Endothelial cell (in vitro differentiated cells): ENCODE measurements around the gene SEMA6C. TPM values are rescaled to one million over a fixed set of nuclear protein-coding genes. Genes with fewer than 3 reads are reported as not detected.

ENCODE experiments used
- DNase-seq: peaks from one replicate; pipeline ENCODE4 v3.0.0; 2021; ENCODE audit warnings: low spot score
- H3K27ac Mint-ChIP-seq: one replicate; pipeline ENCODE4 v1.8.0; 2021; ENCODE audit warnings: mixed read lengths, inconsistent platforms; ENCODE audit not compliant: unreplicated experiment
- H3K27me3 Mint-ChIP-seq: one replicate; pipeline ENCODE4 v1.8.0; 2021; ENCODE audit warnings: mild to moderate bottlenecking, moderate library complexity, mixed read lengths, inconsistent platforms; ENCODE audit not compliant: unreplicated experiment
- H3K36me3 Mint-ChIP-seq: one replicate; pipeline ENCODE4 v1.8.0; 2021; ENCODE audit warnings: mild to moderate bottlenecking, low read depth, mixed read lengths, inconsistent platforms; ENCODE audit not compliant: unreplicated experiment
- H3K4me1 Mint-ChIP-seq: one replicate; pipeline ENCODE4 v1.8.0; 2021; ENCODE audit warnings: mild to moderate bottlenecking, mixed read lengths, inconsistent platforms; ENCODE audit not compliant: unreplicated experiment
- H3K4me3 Mint-ChIP-seq: one replicate; pipeline ENCODE4 v1.8.0; 2021; ENCODE audit warnings: mild to moderate bottlenecking, mixed read lengths, inconsistent platforms; ENCODE audit not compliant: unreplicated experiment
- H3K9me3 Mint-ChIP-seq: one replicate; pipeline ENCODE4 v1.8.0; 2021; ENCODE audit warnings: mixed read lengths, inconsistent platforms; ENCODE audit not compliant: unreplicated experiment
- total RNA-seq: library from RNA; stranded (reverse); fragmentation: NEBNext Ultra II Directional; extraction: Animal tissue kit (Norgen Biotek cat#: 25700); gene quantifications from one replicate; pipeline ENCODE4 v1.2.1, GENCODE V29; 2021; ENCODE audit not compliant: unreplicated experiment
- TF ChIP-seq, protein P1 (sequence below): fragments of 200-600 bp; sonication (generic); IDR thresholded peaks from one replicate; pipeline ENCODE4 v1.5.0; 2021; ENCODE audit warnings: antibody characterized with exemption; ENCODE audit not compliant: unreplicated experiment

SEMA6C gene
- total RNA-seq, 1 donor from 2014 or later: 214 TPM

GRCh38 chr1:151131701-151132334 is 14.6 kb downstream of the SEMA6C start:
- peak; percentile 52 for DNase-seq

DNA sequence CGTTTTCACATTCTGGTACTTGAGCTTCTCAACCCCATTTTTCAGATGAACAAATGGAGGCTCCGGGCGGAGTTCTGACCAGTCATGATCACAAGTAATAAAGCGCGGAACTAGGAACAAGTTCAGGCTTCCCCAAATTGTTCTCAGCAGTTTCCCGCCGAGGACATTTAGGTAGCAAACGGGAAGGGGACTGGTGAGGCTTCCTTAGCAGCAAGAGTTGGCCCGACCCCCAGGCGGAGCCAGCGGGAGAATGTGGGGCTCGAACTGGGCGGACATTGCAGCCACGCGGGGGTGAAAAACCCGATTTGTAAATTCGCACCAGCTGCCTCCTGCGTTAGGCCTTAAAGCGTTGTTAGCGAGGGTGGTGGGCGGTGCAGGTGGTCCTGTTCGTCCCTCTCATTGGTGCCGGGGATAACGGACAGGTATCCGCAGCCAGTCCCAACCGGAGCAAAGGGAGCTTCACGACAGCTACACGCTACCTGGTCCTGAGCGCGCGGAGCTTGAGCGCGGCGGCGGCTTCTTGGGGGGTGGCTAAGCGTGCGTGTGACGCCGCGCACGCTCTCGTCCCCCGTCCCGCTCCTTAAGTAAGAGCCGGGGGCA is 15.3 kb downstream of the SEMA6C start:
- H3K27ac Mint-ChIP-seq: peak overlapping the region; percentile 85
- TF ChIP-seq, protein P1, sequence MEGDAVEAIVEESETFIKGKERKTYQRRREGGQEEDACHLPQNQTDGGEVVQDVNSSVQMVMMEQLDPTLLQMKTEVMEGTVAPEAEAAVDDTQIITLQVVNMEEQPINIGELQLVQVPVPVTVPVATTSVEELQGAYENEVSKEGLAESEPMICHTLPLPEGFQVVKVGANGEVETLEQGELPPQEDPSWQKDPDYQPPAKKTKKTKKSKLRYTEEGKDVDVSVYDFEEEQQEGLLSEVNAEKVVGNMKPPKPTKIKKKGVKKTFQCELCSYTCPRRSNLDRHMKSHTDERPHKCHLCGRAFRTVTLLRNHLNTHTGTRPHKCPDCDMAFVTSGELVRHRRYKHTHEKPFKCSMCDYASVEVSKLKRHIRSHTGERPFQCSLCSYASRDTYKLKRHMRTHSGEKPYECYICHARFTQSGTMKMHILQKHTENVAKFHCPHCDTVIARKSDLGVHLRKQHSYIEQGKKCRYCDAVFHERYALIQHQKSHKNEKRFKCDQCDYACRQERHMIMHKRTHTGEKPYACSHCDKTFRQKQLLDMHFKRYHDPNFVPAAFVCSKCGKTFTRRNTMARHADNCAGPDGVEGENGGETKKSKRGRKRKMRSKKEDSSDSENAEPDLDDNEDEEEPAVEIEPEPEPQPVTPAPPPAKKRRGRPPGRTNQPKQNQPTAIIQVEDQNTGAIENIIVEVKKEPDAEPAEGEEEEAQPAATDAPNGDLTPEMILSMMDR: no peak
- DNase-seq: peak; percentile 74
- H3K4me3 Mint-ChIP-seq: peak overlapping the region; percentile 56
- H3K27me3 Mint-ChIP-seq: peaks cover 18% of the 10 kb centered on the region
- peaks cover 21% of the 10 kb centered on the region for H3K4me1 Mint-ChIP-seq
- H3K36me3 Mint-ChIP-seq: peaks cover 20% of the 10 kb centered on the region
- H3K9me3 Mint-ChIP-seq: no peaks in the 10 kb centered on the region

More at GRCh38 chr1:151131701-151132334, 14.6 kb downstream of the SEMA6C start:
- Mint-ChIP-seq H3K9me3 (no peaks in the 10 kb centered on the region), H3K4me1 (peaks cover 21% of the 10 kb centered on the region), H3K36me3 (peaks cover 27% of the 10 kb centered on the region), H3K4me3 (peak overlapping the region; percentile 35), H3K27ac (peak overlapping the region; percentile 85), H3K27me3 (peaks cover 18% of the 10 kb centered on the region)
- TF ChIP-seq, protein P1: no peak

DNA sequence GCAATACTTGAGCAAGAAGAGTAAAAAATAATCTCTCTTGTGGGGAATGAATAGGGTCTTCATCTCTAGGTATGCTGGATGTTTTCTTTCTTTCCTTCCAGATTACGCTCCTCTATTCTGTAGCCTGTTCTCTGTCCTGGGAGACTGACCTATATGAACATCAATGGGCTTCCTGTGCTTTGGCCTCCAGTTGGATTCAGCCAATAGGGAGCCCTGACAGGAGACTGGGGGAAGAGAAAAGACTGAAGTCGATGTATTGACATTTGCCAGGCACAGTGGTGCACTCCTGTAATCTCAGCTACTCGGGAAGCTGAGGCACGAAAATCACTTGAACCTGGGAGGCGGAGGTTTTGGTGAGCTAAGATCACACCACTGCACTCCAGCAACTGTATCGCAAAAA is 17.6 kb downstream of the SEMA6C start:
- Mint-ChIP-seq H3K36me3 (no peaks in the 10 kb centered on the region), H3K27ac (no peak overlapping the region), H3K9me3 (no peaks in the 10 kb centered on the region), H3K27me3 (peaks cover 10% of the 10 kb centered on the region), H3K4me3 (no peak overlapping the region), H3K4me1 (peaks cover 26% of the 10 kb centered on the region)
- no peak for DNase-seq
- TF ChIP-seq, protein P1: no peak

DNA sequence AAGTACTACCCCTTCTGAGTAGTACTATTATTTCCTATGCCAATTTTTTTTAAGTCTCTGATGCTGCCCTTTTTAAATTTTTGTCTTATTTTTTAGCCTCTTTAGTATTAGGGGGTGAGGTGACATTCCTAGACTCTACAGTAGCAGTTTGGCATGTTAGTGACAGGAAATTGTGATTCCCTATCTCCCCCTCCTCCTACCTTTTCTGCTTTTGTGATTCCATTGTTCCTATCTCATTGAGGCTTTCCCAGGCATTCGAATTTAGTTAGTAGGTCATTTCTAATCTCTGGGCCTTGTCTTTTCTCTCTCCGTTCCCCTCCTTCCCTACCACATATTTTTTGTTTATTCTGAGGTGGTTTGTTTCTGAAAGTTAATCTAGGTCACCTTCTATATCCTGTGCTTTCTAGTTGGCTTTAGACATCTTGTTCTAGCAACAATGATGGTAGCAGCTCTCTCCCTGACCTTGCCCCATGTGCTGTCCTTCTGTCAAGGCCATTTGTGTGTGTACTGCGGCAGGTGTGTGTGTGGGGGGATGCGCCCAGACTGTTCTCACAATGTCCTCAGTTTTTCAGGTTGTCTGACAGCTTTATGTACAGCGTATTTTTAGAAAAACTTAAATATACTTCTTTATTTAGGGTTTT is 21.5 kb downstream of the SEMA6C start:
- Mint-ChIP-seq H3K36me3 (no peaks in the 10 kb centered on the region), H3K27ac (peak overlapping the region; percentile 95), H3K9me3 (no peaks in the 10 kb centered on the region), H3K4me1 (peaks cover 15% of the 10 kb centered on the region), H3K27me3 (no peaks in the 10 kb centered on the region), H3K4me3 (peak overlapping the region; percentile 54)
- DNase-seq: no peak
- TF ChIP-seq, protein P1: no peak

DNA sequence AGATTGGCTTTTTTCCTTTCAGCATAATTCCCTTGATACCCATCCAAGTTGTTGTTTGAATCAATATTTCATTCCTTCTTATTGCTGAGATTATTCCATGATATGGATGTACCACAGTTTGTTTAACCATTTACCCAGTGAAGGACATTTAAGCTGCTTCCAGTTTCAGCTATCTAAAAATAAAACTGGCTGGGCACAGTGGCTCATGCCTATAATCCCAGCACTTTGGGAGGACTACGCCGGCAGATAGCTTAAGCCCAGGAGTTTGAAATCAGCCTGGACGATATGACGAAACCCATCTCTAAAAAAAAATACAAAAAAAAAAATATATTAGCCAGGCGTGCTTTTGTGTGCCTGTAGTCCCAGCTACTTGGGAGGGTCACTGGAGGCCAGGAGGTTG is 32.6 kb downstream of the SEMA6C start:
- H3K27me3 Mint-ChIP-seq: no peaks in the 10 kb centered on the region
- H3K4me3 Mint-ChIP-seq: no peak overlapping the region
- no peaks in the 10 kb centered on the region for H3K36me3 Mint-ChIP-seq
- no peak for DNase-seq
- no peaks in the 10 kb centered on the region for H3K9me3 Mint-ChIP-seq
- H3K4me1 Mint-ChIP-seq: no peaks in the 10 kb centered on the region
- TF ChIP-seq, protein P1: no peak
- H3K27ac Mint-ChIP-seq: no peak overlapping the region
